Heart right ventricle (tissue), 16 donors: Measurements from ENCODE around the gene DCHS2. TPM values are rescaled to one million over a fixed set of nuclear protein-coding genes. Genes with fewer than 3 reads are reported as not detected.
A peak's percentile ranks its signal among the peaks of the same experiment; 100 is the strongest.

Experiments
- ATAC-seq, 8 donors: fragments of 200-7000 bp; cut with Tn5 transposase; one replicate each; pipeline ENCODE4 v1.9.1; 2020; ENCODE audit warnings: mild to moderate bottlenecking in 8 of 8, moderate library complexity in 8 of 8, moderate number of reproducible peaks in 1 of 8
- DNase-seq, 2 donors: peaks; one replicate each; pipeline ENCODE4 v3.0.0-alpha.2; 2020
- H3K27ac ChIP-seq, 10 donors: fragments of 200-600 bp; sonication (generic) in 2 of 10; one replicate each; pipeline versions ENCODE4 v1.5.0 to v1.8.0; 2020 to 2022; ENCODE audit warnings: mild to moderate bottlenecking in 3 of 10
- H3K27me3 ChIP-seq, 7 donors: fragments of 200-600 bp; one replicate each; pipeline ENCODE4 v1.8.0; 2021 to 2022; ENCODE audit warnings: mild to moderate bottlenecking in 2 of 7
- H3K36me3 ChIP-seq, 9 donors: fragments of 200-600 bp; sonication (generic) in 1 of 9; one replicate each; pipeline versions ENCODE4 v1.5.0 to v1.8.0; 2020 to 2022; ENCODE audit warnings: mild to moderate bottlenecking in 2 of 9
- H3K4me1 ChIP-seq, 9 donors: fragments of 200-600 bp; sonication (generic) in 1 of 9; one replicate each; pipeline versions ENCODE4 v1.5.0 to v1.8.0; 2020 to 2022; ENCODE audit warnings: mild to moderate bottlenecking in 4 of 9
- H3K4me3 ChIP-seq, 10 donors: fragments of 200-600 bp; sonication (generic) in 2 of 10; one replicate each; pipeline versions ENCODE4 v1.5.0 to v1.8.0; 2020 to 2022; ENCODE audit warnings: mild to moderate bottlenecking in 7 of 10, moderate library complexity in 2 of 10
- H3K9me3 ChIP-seq, 11 donors: fragments of 200-600 bp in 10 of 11; sonication (generic) in 2 of 11; one replicate each; pipeline versions ENCODE4 v1.5.0 to v1.8.0; 2013 to 2022; ENCODE audit warnings: mild to moderate bottlenecking in 2 of 11, control low read depth in 1 of 11, moderate library complexity in 1 of 11
- WGBS, 2 donors: extraction: QIAGEN DNeasy Blood & Tissue Kit; methylation state at CpG; one replicate each; pipeline ENCODE4 v1.1.7; 2013; ENCODE audit warnings: inconsistent platforms in 1 of 2; 5-methylcytosine and 5-hydroxymethylcytosine counted together
- intact Hi-C, 10 donors: fragments of 100-400 bp; cut with DNase I; formaldehyde crosslinking; loops; one replicate each; pipeline versions ENCODE4 v1.11.1 to v1.14.2; 2022
- polyA plus RNA-seq, 2 donors: library from polyadenylated mRNA; stranded (reverse); fragments of 200-250 nt; gene quantifications; one replicate each; pipeline ENCODE4 v1.2.3, GENCODE V29; 2013
- total RNA-seq, 10 donors: library from RNA; stranded (reverse); fragmentation: NEBNext Ultra II Directional in 3 of 10; extraction: Animal tissue kit (Norgen Biotek cat#: 25700) in 3 of 10; gene quantifications; one replicate each; pipeline versions ENCODE4 v1.2.1 to v1.2.4, GENCODE V29; 2021 to 2023
- TF ChIP-seq, protein P1 (sequence below), 9 donors: fragments of 200-600 bp; sonication (generic) in 2 of 9; IDR thresholded peaks; one replicate each; pipeline versions ENCODE4 v1.5.0 to v1.8.0; 2021 to 2022; ENCODE audit warnings: antibody characterized with exemption in 9 of 9, mild to moderate bottlenecking in 5 of 9, moderate library complexity in 1 of 9
- donor health status: Arrhythmogenic right ventricular cardiomyopathy.
- donor health status: ischemic (EF 13 %, LVEDD 7.1; RV severe dilation, severe dysfunction).
- donor health status: healthy with polysubstance abuse.
- donor health status: DM: no; HTN: yes; CAD: no.
- donor health status: DM: no; HTN: no; CAD: no.
- donor health status: ischemic (EF 25% LVEDD 6.9; RV normal size, moderate dysfunction).
- donor health status: ischemic (EF 25% LVEDD 5.7; RV mildly dilated, moderate dysfunction).
- donor health status: healthy.
- donor health status: DM: yes; HTN: yes; CAD: no.
- donor health status: Ischemic cardiomyopathy.
- donor health status: ischemic (EF 35%, LVEDD 5.7; RV mildly dilated, moderate dysfunction).
- donor health status: nonischemic (EF 11% LVEDD 7.7; RV severe dilation, severe dysfunction).
- donor health status: DM: yes; HTN: yes; CAD: no.
- donor health status: PGD.
- donor health status: ischemic (EF 29% LVEDD 5.4; RV normal size, mild dysfunction).
- donor health status: nonischemic (EF 23%, LVEDD 6.1; RV moderate dilation, normal function).

DCHS2 gene
- total and polyA plus RNA-seq, 12 donors, result under 0.01 to 0.14 (median 0.04) TPM; not detected in 7

DNA sequence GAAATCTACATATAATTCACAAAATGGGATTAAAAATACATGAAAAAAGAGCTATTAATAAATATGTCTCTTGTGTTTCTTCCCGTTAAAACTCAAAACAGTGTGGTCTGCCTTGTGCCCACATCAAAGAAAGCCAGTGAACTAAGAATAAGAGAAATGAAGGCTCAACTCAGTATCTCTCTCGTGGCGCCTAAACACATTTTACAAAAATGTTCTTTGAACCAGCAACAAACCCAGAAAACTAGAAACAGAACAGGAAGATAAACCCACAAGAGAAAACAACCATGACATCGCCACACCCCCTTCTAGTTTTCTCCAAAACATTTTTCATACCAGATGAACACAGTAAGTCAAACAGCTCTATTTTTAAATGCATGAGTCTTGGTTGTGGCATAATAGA lies 130.1 kb downstream of the DCHS2 start:
- no peak for DNase-seq
- H3K27me3 ChIP-seq, result peaks cover 0 to 7% (median 0%) of the 10 kb centered on the region in 7 donors
- intact Hi-C loops, result no loop called here
- no peak overlapping the region for H3K27ac ChIP-seq
- TF ChIP-seq, protein P1, sequence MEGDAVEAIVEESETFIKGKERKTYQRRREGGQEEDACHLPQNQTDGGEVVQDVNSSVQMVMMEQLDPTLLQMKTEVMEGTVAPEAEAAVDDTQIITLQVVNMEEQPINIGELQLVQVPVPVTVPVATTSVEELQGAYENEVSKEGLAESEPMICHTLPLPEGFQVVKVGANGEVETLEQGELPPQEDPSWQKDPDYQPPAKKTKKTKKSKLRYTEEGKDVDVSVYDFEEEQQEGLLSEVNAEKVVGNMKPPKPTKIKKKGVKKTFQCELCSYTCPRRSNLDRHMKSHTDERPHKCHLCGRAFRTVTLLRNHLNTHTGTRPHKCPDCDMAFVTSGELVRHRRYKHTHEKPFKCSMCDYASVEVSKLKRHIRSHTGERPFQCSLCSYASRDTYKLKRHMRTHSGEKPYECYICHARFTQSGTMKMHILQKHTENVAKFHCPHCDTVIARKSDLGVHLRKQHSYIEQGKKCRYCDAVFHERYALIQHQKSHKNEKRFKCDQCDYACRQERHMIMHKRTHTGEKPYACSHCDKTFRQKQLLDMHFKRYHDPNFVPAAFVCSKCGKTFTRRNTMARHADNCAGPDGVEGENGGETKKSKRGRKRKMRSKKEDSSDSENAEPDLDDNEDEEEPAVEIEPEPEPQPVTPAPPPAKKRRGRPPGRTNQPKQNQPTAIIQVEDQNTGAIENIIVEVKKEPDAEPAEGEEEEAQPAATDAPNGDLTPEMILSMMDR (IDR thresholded peaks at IDR 0.05), result no peak
- no peak for ATAC-seq
- no peak overlapping the region for H3K4me3 ChIP-seq
- WGBS, 2 donors, result 76 to 88% methylated on average over 4 of the region's 4 CpGs
- peaks cover 0 to 10% (median 0%) of the 10 kb centered on the region in 9 donors for H3K4me1 ChIP-seq
- no peaks in the 10 kb centered on the region for H3K36me3 ChIP-seq
- H3K9me3 ChIP-seq, result no peaks in the 10 kb centered on the region

DNA sequence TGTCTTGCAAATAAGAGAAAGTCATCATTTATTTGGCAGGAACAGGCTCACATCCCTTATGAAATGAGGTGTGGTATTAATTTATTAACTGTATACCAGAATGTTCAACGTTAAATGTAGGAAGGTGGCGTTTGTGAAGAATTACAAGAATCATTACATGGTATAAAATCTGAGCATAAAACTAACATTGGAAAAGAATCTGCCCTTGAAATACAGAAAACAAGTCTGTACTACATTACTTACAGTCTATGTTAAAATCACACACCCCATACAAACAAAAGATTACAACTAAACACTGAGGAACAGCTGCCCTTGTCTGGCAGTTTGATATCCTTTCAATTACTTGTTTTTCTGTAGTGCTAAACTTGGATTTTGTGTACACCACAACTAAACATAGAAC lies 131.1 kb downstream of the DCHS2 start:
- WGBS, 2 donors, result 45 to 64% methylated on average over 2 of the region's 2 CpGs
- Histone ChIP-seq H3K27ac (no peak overlapping the region), H3K4me1 (peaks cover 0 to 10% (median 0%) of the 10 kb centered on the region in 9 donors), H3K27me3 (peaks cover 0 to under 1% (median 0%) of the 10 kb centered on the region in 7 donors), H3K4me3 (no peak overlapping the region), H3K9me3 (no peaks in the 10 kb centered on the region), H3K36me3 (no peaks in the 10 kb centered on the region)
- no peak for DNase-seq
- intact Hi-C loops, result no loop called here
- ATAC-seq, result no peak
- TF ChIP-seq, protein P1 (IDR thresholded peaks at IDR 0.05), result no peak

DNA sequence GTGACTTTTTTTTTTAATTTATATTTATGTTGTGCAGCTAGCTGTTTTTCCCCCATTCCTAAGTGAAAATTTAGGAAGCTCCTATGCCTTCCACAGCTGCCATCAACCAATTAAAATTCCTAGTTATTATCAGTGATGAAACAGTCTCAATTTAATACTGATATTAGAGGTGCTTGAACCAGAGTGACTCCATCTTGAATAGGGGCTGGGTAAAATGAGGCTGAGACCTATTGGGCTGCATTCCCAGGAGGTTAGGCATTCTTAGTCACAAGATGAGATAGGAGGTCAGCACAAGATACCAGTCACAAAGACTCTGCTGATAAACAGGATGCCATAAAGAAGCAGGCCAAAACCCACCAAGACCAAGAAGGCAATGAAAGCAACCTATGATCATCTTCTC lies 136.7 kb downstream of the DCHS2 start:
- intact Hi-C loops, result no loop called here
- Histone ChIP-seq H3K9me3 (no peaks in the 10 kb centered on the region), H3K36me3 (no peaks in the 10 kb centered on the region), H3K4me1 (no peaks in the 10 kb centered on the region), H3K4me3 (no peak overlapping the region), H3K27me3 (no peaks in the 10 kb centered on the region), H3K27ac (no peak overlapping the region)
- TF ChIP-seq, protein P1 (IDR thresholded peaks at IDR 0.05), result no peak
- no peak for ATAC-seq
- DNase-seq, result no peak

DNA sequence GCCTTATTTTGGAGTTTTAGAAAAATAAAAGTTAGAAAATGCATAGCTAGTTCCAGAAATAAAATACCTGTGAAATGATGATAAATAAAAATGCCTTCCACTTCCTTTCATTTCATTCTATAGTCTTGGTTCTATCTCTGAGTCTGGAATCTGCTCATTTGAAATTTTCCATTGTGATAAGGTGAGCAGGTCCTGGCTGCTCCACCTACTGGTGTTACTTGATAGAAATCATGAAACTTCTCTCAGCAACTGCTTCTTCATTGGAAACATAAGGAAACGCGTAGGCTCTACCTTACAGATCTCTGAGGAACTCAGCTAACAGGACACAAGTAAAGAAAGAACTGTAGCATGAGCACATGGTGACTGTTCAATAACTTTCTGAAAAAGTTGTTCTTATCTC lies 141.8 kb downstream of the DCHS2 start:
- H3K36me3 ChIP-seq, result no peaks in the 10 kb centered on the region
- H3K4me1 ChIP-seq, result no peaks in the 10 kb centered on the region
- intact Hi-C loops, result no loop called here
- H3K27ac ChIP-seq, result no peak overlapping the region
- 50 to 71% methylated on average over 2 of the region's 2 CpGs for WGBS, 2 donors
- ATAC-seq (no peak), DNase-seq (no peak)
- H3K27me3 ChIP-seq, result peaks cover 0 to 9% (median 0%) of the 10 kb centered on the region in 7 donors
- TF ChIP-seq, protein P1 (IDR thresholded peaks at IDR 0.05), result peak in 1 of 9 donors; percentile 21
- no peaks in the 10 kb centered on the region for H3K9me3 ChIP-seq
- no peak overlapping the region for H3K4me3 ChIP-seq
